Astrocyte (in vitro differentiated cells and primary cell): ENCODE results near the gene MFF. TPM values are rescaled to one million over a fixed set of nuclear protein-coding genes. Genes with fewer than 3 reads are reported as not detected.

Experiments used
- DNase-seq: peaks from one replicate; pipeline ENCODE4 v3.0.0-alpha.2; 2010; ENCODE audit warnings: low read depth
- FAIRE-seq: peaks from 2 replicates; lab custom pipeline; 2011; peaks lifted over from hg19 to GRCh38; lab: Jason Lieb, UNC
- H2AFZ ChIP-seq: 2 replicates; pipeline ENCODE4 v1.6.0; 2012; ENCODE audit warnings: low read depth, low read length, inconsistent platforms
- H3K27ac ChIP-seq: 2 replicates; pipeline ENCODE4 v1.5.1; 2011; ENCODE audit warnings: low read depth, low read length, inconsistent platforms
- H3K27me3 ChIP-seq: 2 replicates; pipeline ENCODE4 v1.6.0; 2011; ENCODE audit warnings: low read length, inconsistent platforms; ENCODE audit not compliant: insufficient read depth
- H3K36me3 ChIP-seq: 2 replicates; pipeline ENCODE4 v1.5.1; 2011; ENCODE audit warnings: low read length, inconsistent platforms; ENCODE audit not compliant: insufficient read depth
- H3K4me1 ChIP-seq: 2 replicates; pipeline ENCODE4 v1.5.1; 2011; ENCODE audit warnings: low read length, inconsistent platforms; ENCODE audit not compliant: insufficient read depth
- H3K4me2 ChIP-seq: 2 replicates; pipeline ENCODE4 v1.6.0; 2012; ENCODE audit warnings: low read length, inconsistent platforms
- H3K4me3 ChIP-seq: 2 replicates; pipeline ENCODE4 v1.5.1; 2011; ENCODE audit warnings: low read depth, mild to moderate bottlenecking, low read length, inconsistent platforms; ENCODE audit not compliant: insufficient read depth
- H3K79me2 ChIP-seq: 2 replicates; pipeline ENCODE4 v1.6.0; 2012; ENCODE audit warnings: mild to moderate bottlenecking, low read length, inconsistent platforms; ENCODE audit not compliant: insufficient read depth
- H3K9ac ChIP-seq: 2 replicates; pipeline ENCODE4 v1.6.0; 2012; ENCODE audit warnings: mild to moderate bottlenecking, low read length, inconsistent platforms
- H3K9me3 ChIP-seq: 2 replicates; pipeline ENCODE4 v1.5.1; 2012; ENCODE audit warnings: low read depth, mild to moderate bottlenecking, low read length, inconsistent platforms; ENCODE audit not compliant: insufficient read depth
- H4K20me1 ChIP-seq: 2 replicates; pipeline ENCODE4 v1.6.0; 2012; ENCODE audit warnings: low read length, inconsistent platforms; ENCODE audit not compliant: insufficient read depth
- H3K27ac Mint-ChIP-seq: one replicate; pipeline ENCODE4 v1.8.0; 2021; ENCODE audit warnings: mild to moderate bottlenecking, mixed read lengths; ENCODE audit not compliant: unreplicated experiment
- H3K27me3 Mint-ChIP-seq: one replicate; pipeline ENCODE4 v1.8.0; 2021; ENCODE audit warnings: low read depth, mixed read lengths; ENCODE audit not compliant: unreplicated experiment
- H3K36me3 Mint-ChIP-seq: one replicate; pipeline ENCODE4 v1.8.0; 2021; ENCODE audit warnings: low read depth, mixed read lengths; ENCODE audit not compliant: unreplicated experiment
- H3K4me1 Mint-ChIP-seq: one replicate; pipeline ENCODE4 v1.8.0; 2021; ENCODE audit warnings: low read depth, mixed read lengths; ENCODE audit not compliant: unreplicated experiment
- H3K4me3 Mint-ChIP-seq: one replicate; pipeline ENCODE4 v1.8.0; 2021; ENCODE audit warnings: mild to moderate bottlenecking, moderate library complexity, mixed read lengths; ENCODE audit not compliant: unreplicated experiment
- H3K9me3 Mint-ChIP-seq: one replicate; pipeline ENCODE4 v1.8.0; 2021; ENCODE audit warnings: mild to moderate bottlenecking, mixed read lengths; ENCODE audit not compliant: unreplicated experiment
- EZH2 ChIP-seq: IDR thresholded peaks from 2 replicates; pipeline ENCODE4 v1.6.1; 2012; ENCODE audit warnings: mild to moderate bottlenecking, low read length, inconsistent platforms; ENCODE audit not compliant: insufficient read depth
- total RNA-seq: library from RNA; stranded (reverse); gene quantifications from 2 replicates; pipeline ENCODE4 v1.2.1, GENCODE V29; 2021
- TF ChIP-seq, protein P1 (sequence below): IDR thresholded peaks from 2 replicates; pipeline ENCODE4 v1.5.1; 2011; ENCODE audit warnings: low read depth, mild to moderate bottlenecking, inconsistent platforms, low read length, moderate library complexity; ENCODE audit not compliant: insufficient read depth

MFF gene
- total RNA-seq, 1 donor from 2014 or later: 51.6 TPM

DNA sequence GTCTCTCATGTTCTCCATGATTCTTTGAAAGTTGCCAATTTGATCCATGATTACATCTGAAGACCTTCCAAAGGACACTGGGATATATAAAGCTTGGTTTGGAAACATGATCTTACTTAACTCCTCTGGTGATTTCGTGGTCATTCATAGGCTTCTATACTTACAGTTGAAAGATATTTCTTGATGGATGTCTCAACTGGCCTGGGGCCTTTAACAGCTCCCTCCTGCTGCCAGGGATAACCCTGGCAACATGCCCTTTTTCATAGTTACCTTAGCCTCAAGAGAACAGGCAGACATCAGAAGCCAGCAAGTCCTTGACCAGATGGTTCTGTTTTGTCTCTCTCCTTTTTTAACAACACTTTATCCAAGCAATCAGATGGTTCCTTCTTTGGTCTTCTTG is 23.5 kb upstream of the MFF start:
- H2AFZ ChIP-seq: no peak overlapping the region
- H3K36me3 ChIP-seq: no peaks in the 10 kb centered on the region
- no peak overlapping the region for H3K4me3 ChIP-seq
- no peaks in the 10 kb centered on the region for H3K4me1 Mint-ChIP-seq
- H3K27me3 Mint-ChIP-seq: no peaks in the 10 kb centered on the region
- H3K27me3 ChIP-seq: no peaks in the 10 kb centered on the region
- no peaks in the 10 kb centered on the region for H3K4me1 ChIP-seq
- H3K4me3 Mint-ChIP-seq: no peak overlapping the region
- no peaks in the 10 kb centered on the region for H3K9me3 ChIP-seq
- peaks cover 2% of the 10 kb centered on the region for H3K36me3 Mint-ChIP-seq
- H4K20me1 ChIP-seq: no peaks in the 10 kb centered on the region
- no peak overlapping the region for H3K4me2 ChIP-seq
- FAIRE-seq: no peak
- no peak overlapping the region for H3K9ac ChIP-seq
- TF ChIP-seq, protein P1, sequence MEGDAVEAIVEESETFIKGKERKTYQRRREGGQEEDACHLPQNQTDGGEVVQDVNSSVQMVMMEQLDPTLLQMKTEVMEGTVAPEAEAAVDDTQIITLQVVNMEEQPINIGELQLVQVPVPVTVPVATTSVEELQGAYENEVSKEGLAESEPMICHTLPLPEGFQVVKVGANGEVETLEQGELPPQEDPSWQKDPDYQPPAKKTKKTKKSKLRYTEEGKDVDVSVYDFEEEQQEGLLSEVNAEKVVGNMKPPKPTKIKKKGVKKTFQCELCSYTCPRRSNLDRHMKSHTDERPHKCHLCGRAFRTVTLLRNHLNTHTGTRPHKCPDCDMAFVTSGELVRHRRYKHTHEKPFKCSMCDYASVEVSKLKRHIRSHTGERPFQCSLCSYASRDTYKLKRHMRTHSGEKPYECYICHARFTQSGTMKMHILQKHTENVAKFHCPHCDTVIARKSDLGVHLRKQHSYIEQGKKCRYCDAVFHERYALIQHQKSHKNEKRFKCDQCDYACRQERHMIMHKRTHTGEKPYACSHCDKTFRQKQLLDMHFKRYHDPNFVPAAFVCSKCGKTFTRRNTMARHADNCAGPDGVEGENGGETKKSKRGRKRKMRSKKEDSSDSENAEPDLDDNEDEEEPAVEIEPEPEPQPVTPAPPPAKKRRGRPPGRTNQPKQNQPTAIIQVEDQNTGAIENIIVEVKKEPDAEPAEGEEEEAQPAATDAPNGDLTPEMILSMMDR: no peak
- TF ChIP-seq EZH2: no peak
- no peak overlapping the region for H3K27ac ChIP-seq
- H3K9me3 Mint-ChIP-seq: no peaks in the 10 kb centered on the region
- H3K79me2 ChIP-seq: no peaks in the 10 kb centered on the region
- no peak overlapping the region for H3K27ac Mint-ChIP-seq
- no peak for DNase-seq

DNA sequence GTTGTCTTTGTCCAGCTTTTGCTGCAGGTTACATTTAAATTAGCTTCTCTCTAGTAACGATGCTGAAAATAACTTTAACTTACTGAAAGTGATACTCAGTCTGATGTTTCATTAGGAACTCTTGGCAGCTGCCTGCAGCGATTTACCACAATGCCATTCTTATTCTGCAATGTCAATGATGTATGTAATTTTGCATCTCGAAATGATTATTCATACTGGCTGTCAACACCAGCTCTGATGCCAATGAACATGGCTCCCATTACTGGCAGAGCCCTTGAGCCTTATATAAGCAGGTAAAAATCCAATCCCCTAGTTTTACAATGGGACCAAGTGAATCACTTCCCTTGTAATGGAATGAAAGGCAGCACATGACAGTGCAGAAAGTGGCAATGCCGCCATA is 16.3 kb upstream of the MFF start:
- H3K4me3 ChIP-seq: no peak overlapping the region
- TF ChIP-seq, protein P1: no peak
- TF ChIP-seq EZH2: no peak
- H3K27ac Mint-ChIP-seq: no peak overlapping the region
- H3K9ac ChIP-seq: no peak overlapping the region
- no peaks in the 10 kb centered on the region for H3K9me3 Mint-ChIP-seq
- H2AFZ ChIP-seq: no peak overlapping the region
- H3K4me2 ChIP-seq: no peak overlapping the region
- peaks cover 3% of the 10 kb centered on the region for H3K4me1 Mint-ChIP-seq
- H3K27me3 ChIP-seq: no peaks in the 10 kb centered on the region
- H3K27me3 Mint-ChIP-seq: no peaks in the 10 kb centered on the region
- H3K27ac ChIP-seq: no peak overlapping the region
- H3K36me3 ChIP-seq: no peaks in the 10 kb centered on the region
- H3K9me3 ChIP-seq: no peaks in the 10 kb centered on the region
- no peak overlapping the region for H3K4me3 Mint-ChIP-seq
- no peak for FAIRE-seq
- no peaks in the 10 kb centered on the region for H3K4me1 ChIP-seq
- no peaks in the 10 kb centered on the region for H3K36me3 Mint-ChIP-seq
- no peaks in the 10 kb centered on the region for H3K79me2 ChIP-seq
- DNase-seq: peak; percentile 27
- H4K20me1 ChIP-seq: no peaks in the 10 kb centered on the region

DNA sequence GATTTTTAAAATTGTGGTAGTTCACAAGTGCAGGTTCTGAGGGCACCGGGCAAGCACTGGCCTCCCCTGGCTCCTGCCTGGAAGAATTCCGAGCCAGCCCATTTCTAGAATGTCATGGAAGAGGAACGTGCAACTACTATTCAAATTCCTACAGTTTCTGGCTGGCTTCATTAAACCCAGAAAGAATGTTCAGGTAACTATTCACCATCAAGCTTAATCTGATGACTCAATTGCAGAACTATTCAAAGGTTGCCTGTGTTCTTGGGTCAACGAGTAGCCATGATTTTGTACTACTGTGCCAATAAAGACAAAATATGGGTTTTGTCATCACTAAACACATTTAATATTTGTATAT is 14.3 kb upstream of the MFF start:
- H3K4me1 Mint-ChIP-seq: peaks cover 3% of the 10 kb centered on the region
- no peaks in the 10 kb centered on the region for H3K27me3 ChIP-seq
- TF ChIP-seq, protein P1: no peak
- no peak for TF ChIP-seq EZH2
- H3K4me3 ChIP-seq: no peak overlapping the region
- no peak overlapping the region for H3K9ac ChIP-seq
- H3K9me3 Mint-ChIP-seq: no peaks in the 10 kb centered on the region
- H3K36me3 Mint-ChIP-seq: no peaks in the 10 kb centered on the region
- H3K79me2 ChIP-seq: no peaks in the 10 kb centered on the region
- H3K36me3 ChIP-seq: no peaks in the 10 kb centered on the region
- peak; percentile 27 for DNase-seq
- no peak overlapping the region for H3K27ac ChIP-seq
- no peaks in the 10 kb centered on the region for H3K4me1 ChIP-seq
- H3K27me3 Mint-ChIP-seq: no peaks in the 10 kb centered on the region
- H2AFZ ChIP-seq: no peak overlapping the region
- H3K4me2 ChIP-seq: no peak overlapping the region
- no peaks in the 10 kb centered on the region for H4K20me1 ChIP-seq
- no peak overlapping the region for H3K4me3 Mint-ChIP-seq
- no peak for FAIRE-seq
- H3K27ac Mint-ChIP-seq: no peak overlapping the region
- no peaks in the 10 kb centered on the region for H3K9me3 ChIP-seq
